Stimulated activated CD8-positive, alpha-beta memory T cell treated with anti-CD3 and anti-CD28 coated beads, Interleukin-2, amount 100 ng/mL, for 48 hours (primary cell): ENCODE data around the gene TOP2B.
A peak's percentile ranks its signal among the peaks of the same experiment; 100 is the strongest.

ENCODE experiments used
- DNase-seq, 2 donors: peaks; one replicate each; pipeline ENCODE4 v3.0.0-alpha.2; 2020; ENCODE audit warnings: low read depth in 2 of 2

TOP2B gene

DNA sequence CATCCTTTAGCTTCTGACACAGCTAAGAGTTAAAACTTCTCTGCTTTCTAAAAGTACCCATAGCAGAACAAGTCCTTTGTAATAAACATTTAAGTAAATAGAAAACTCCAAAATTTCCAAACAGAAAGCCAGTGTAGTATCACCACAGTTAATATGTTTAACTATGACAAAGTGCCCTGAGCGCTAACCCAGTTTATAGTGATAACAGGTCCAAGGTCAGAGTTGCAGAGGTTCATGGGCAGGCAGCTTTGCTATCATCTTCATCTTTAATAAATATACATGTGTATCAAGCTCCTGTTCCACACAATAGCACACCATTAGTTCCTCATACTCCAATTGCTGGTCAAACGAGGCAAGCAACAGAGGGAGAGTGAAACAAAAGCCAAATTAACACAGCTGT lies 12.4 kb upstream of the TOP2B start:
- no peak for DNase-seq

DNA sequence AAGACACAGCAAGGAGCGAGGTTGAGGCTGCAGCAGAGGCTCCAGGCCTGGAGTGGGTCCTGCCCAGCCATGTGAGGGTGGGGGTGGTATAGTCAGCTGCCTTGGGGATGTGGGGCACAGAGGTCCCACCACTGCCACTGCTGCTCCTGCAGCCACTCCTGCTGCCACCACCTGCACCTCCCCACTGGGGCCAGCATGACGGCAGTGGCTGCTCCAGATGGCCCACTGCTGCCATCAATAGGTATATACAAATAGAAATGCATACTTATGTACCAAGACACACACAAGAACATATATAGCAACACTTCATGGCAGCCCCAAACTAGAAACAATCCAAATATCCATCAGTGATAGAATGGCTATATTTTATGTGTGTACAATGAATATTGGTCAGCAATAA lies 10.0 kb upstream of the TOP2B start:
- DNase-seq = no peak

DNA sequence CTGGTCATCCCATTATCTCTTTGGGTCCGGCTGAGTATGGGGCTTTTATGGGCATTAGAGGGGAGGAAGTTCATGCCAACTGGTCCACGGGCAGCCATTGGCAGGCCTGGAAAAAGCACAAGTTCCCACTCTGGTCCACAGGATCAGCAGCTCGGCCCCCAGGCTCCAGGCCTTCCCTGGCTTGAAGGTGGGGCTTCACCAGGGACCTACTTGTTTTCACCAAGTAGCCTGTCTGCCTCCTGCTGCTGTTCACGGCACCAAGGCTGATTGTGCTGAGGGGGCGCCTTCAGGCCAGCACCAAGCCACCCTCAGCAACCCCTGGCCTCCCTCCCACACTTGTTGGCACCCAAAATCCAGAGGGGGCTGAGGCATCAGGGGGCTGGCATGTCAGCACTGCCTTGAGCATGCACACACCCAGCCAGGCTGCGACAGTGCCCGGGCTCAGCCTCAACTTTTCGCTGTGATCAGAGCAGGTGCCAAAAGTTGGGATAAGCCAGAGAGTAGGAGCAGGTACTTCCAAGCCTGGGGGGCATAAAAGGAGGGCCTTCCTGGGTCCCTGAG lies 9.1 kb upstream of the TOP2B start:
- DNase-seq = no peak

DNA sequence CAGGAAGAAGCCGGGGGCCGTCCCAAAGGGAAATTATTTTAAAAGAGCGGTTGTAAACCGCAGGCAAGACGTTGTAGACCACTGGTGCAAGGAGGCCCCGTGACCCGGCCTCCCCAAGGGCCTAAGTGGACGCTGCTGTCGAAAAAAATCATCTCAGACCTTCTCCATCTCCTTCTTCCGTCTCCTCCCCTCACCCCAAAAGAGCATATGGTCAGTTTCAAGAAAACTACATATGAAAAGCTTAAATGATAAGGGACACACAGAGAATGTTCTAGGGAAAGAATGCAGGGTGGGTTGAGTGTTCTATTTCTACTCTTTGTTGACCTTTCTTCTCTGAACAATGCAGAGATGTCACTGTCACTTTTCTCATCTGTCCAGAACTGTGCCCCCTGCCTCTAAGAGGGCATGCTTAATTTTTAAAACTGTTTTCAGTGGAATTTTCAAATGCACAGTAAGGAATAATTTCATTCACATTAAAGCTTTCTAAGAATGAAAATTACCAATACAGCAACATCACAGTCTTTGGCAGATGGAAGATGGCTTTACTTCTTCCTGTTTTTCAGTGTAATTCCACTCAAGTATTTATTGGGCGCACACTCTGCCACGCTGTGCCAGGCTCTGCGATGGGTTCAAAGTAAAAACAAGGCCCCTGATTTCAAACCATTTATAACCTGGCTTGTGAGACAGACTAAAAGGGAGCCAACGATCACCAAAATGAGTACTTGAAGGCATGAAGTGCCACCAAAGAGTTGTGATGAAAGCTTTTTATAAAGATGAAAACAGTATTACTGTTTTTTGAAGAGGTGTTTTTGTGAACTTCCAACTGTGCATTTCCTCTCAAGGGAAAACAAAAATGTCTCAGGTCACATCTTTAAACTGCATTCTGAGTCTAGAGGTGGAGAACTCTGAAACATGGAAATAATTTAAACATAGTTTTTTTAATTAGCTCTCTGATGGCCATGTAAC lies 891 bp upstream of the TOP2B start:
- DNase-seq = peak in 1 of 2 donors; percentile 19

DNA sequence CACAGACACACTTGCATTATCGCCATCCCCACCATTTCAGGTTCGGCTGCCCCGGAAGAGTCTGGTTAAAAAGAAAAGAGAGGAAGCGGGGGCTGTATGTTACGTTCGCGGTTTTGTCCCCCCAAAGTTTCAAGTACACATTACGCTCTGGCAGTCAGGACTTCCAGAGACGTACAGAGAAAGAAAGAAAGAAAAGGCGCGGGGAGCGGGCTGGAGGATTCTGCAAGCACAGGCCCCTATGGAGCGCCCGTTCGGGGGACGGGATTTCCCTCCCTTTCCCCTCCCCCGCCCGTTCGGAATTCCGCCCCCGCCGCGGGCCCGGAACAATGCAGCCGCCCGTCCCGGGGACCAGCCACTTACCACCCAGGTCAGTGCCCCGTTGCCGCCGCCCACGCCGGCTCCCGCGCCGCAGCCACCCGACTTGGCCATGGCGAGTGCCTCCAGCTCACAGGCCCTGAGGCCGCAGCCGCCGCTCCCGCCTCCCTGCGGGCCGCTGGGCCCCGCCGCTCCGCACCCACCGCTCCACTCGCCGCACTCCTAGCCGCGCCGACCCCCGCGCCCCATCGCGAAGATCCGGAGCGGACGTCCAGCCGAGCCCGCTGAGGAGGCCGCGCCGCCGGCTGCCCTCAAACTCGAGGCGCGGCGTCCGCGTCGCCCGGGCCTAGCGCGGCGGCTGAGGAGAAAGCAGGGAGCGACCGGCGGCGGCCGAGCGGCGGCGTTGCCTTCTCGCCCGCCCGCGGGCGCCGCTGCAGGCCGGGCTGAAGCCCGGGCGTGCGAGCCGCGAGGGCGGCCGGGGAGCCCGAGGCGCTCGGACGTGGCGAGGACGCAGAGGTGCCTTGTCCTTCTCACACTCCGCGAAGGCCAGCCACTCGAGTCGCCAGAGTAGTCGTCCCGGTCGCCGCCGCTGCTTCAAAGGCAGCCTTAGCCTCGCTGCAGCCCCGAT lies 567 bp downstream of the TOP2B start:
- DNase-seq = peak; percentile 57 to 65

DNA sequence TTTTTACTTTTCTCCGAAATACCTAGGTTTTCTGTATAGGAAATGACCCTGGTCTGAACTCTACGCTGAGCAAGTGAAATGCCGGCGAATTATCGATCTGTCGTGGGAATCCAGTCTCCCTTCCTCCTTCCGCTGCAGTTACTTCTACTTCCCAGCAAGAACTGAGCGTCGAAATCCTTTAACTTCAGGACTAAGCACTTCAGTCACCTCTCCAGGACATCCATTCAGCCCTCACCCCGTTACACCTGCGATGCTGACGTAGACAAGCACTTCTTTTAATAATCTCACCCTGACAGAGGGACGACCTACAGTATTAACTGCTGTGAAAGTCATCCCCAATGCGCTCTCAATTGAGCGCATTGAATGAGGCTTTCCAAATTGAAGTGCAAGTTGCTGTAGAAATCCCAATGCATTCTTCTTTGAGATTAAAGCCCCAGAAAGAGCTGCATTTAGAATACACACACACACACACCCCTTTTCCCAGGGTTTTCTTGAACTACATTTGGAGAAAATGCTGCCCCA lies 1.3 kb downstream of the TOP2B start:
- peak in 1 of 2 donors; percentile 4 for DNase-seq

DNA sequence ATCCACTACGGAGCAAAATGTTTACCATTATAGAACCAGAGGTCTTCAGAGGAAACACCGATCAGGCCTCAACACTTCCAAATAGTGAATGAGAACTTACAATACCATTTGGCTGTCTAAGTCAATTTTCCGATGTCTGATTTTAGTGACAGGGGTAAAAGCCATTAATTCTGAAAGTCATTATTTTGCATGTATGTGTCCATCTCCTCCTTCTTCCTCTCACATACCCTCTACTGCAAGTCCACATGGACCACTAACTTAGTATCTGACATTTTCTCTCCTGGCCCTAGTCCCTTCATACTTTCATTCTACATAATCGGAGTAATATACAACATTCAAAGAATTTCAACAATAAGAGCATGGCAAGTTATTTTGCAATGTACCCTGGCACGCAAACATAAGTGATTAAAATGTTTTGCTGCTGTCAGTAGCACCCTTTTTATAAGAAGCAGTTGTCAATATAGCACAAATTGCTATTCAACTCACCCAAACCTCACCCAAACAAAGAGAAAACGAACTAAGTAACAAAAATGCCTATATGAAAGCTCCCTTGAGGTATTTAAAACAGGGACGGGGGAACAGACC lies 1.9 kb downstream of the TOP2B start:
- no peak for DNase-seq

DNA sequence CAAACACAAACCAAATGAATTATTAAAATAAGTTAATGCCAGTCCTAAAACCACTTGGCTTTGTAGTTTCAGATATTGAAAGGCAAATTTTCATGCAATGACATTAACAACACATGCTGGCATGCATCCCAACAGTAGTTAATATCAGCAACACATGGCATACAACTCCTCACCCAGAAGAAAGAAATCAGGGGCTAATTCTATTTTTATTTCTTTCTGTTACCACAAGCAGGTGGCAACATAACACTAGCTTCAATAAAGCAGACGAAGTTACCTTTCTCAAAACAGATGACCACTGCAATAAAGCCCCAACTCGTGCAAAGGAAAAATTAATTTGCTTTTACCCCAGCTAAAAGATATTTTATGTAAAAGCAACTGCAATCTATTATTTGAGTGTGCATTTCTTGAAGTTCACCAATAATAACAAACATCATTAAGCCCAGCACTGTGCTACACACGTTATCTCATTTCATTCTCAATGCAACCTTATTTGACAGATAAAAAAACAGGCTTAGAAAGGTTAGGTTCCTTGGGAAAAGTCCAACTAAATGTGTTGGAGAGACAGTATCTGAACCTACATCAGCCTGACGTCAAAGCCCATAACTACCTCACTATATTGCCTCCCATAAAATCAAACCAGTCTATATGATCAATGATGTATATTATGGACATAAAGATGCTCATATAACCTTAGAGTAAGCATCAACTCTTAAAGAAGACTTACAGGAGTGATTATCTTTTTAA lies 2.8 kb downstream of the TOP2B start:
- DNase-seq = no peak

DNA sequence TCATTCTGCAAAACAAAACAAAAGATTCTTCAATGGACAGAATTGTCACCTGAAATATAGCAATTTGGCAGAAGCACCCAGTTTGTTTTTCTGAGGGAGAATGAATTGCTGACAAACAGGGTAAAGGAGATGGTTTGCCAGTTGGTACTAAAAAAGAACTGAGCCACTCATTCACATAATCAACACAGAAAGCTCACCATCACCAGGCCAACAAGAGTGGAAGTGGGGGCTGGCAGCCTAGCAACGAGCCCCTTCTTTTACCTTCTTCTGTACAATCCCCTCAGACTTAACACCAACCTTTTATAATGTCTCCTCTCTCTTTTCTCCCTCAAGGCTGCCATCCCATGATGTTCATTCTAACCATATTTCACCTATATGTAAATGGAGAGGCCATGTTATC lies 5.9 kb downstream of the TOP2B start:
- no peak for DNase-seq

DNA sequence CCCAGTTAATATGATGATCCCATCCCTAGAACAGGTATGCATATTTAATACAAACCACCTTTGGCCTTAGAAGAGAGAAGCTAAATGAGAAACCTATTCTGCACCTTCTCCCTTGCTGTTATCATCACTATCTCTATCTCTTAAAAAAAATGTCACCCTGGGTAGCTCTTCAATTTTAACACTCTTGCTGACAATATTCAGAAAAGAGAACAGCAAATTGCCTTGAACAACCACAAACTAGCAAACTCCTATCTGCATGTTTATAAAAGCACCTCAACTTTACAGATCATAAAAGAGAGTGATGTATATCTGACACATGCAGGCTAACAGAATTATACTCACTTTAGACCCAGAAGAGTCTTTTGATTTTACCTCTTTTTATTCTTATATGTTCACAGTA lies 7.4 kb downstream of the TOP2B start:
- no peak for DNase-seq

DNA sequence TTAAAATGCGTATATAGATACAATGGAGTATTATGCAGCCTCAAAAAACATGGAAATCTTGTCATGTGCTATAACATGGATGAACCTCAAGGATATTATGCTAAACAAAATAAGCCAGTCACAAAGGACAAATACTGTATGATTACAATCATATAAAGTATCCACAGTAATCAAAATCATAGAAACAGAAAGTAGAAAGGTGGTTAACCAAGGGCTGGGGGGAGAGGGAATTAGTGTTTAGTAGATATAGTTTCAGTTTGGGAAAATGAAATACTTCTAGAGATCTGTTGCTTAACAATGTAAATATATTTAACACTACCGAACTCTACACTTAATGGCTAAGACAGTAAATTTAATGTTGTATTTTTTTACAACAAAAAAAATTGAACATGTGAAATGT lies 9.0 kb downstream of the TOP2B start:
- DNase-seq = no peak

DNA sequence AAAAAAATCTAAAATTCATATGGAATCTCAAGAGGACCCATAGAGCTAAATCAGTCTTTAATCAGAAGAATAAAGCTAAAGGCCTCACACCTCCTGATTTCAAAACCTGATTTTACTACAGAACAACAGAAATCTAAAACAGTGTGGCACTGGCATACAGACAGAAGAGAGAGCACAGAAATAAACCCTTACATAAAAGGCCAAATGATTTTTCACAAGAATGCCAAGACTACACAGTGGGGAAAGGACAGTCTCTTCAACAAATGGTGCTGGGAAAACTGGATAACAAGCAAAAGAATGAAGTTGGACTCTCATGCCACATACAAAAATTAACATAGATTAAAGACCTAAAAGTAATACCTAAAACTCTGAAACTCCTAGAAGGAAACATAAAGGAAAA lies 10.1 kb downstream of the TOP2B start:
- DNase-seq = no peak

DNA sequence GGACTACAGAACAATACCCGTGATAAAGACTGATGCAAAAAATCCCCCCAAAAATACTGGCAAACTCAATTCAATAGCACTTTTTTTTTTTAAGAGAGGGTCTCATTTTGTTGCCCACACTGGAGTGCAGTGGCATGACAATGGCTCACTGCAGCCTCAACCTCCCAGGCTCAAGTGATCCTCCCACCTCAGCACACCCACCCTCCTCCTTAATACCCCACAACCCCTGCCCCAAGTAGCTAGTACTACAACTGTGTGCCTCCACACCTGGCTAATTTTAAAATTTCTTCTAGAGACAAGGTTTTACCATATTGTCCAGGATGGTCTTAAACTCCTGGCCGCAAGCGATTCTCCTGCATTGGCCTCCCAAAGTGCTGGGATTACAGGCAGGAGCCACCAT lies 11.4 kb downstream of the TOP2B start:
- DNase-seq = no peak

DNA sequence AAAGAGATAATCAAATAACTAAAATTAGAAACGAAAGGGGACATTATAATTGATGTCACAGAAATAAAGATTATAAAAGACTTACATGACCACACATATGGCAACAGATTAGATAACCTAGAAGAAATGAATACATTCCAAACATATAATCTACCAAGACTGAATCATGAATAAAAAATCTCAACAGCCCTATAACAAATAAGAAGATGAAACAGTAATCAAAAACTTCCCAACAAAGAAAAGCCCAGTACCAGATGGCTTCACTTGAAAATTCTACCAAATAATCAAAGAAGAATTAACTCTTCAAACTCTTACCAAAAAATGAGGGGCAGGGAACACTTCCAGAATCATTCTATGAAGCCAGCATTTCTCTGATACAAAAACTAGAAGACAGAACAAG lies 11.8 kb downstream of the TOP2B start:
- DNase-seq = no peak

DNA sequence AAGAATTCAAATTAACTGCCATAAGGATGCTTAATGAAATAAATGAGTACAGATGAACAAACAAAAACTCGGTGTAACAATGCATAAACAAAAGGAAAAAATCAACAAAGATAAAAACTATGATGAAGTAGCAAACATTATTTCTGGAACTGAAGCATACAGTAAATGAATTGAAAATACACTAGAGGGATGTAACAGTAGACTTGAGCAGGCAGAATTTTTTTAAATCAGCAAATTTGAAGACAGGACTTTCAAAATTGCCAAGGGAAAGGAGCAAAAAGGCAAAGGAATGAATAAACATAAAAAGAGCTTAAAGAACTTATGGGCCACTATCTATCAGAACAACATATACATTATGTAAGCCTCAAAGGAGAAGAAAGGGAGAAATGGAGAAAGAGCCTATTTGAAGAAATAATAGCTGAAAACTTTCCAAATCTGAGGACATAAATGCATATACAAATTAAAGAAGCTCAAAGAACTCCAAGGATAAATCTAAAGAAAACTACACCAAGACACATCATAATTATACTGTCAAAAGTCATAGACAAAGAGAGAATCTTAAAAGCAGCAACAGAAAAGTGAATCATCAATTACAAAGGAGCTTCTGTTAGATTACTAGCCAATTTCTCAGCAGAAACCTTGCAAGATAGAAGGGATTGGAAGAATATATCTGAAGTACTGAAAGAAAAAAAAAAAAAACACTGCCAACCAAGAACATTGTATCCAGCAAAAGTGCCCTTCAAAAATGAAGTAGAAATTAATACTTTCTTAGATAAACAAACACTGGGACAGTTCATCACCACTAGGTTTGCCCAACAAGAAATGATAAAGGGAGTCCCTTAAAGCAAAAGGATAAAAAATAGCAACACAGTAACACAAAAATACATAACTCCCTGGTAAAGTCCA lies 15.5 kb downstream of the TOP2B start:
- DNase-seq = no peak

DNA sequence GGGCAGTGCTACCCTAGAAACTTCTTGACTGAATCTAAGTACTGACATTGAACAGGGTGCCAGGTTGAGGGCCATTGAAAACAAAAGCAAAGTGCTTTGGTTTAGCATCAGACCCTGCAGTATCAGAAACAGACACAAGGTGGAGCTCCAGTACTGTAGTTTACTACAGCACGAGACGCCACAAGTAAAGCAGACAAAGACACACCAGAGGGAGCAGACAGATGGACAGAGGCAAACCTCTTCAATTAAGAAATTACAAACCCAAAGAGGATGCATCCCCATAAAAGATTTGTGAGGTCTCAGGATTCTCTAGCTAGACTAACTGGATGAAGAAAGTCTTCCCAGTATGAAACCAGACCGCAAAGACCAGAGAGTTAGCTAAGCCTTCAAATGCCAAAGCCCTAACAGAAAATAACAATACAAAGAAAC lies 16.6 kb downstream of the TOP2B start:
- peak; percentile 45 to 66 for DNase-seq

DNA sequence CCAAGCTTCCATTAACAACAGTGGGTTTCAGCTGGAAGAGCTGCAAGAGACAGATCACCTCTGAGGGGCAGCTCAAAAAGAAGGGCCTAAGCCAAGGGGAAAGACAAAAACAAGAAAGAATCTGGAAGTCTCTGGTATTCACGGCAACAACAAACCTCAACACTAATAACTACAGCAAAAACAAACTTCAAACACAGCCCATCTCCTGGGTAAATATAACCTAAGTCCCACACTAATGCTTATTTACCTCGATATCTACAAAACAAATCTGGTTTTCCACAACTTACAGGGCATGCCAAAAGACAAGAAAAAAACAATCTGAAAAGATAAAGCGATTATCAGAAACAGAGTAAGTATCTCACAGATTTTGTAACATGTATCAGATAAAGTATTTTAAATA lies 29.7 kb downstream of the TOP2B start:
- no peak for DNase-seq

DNA sequence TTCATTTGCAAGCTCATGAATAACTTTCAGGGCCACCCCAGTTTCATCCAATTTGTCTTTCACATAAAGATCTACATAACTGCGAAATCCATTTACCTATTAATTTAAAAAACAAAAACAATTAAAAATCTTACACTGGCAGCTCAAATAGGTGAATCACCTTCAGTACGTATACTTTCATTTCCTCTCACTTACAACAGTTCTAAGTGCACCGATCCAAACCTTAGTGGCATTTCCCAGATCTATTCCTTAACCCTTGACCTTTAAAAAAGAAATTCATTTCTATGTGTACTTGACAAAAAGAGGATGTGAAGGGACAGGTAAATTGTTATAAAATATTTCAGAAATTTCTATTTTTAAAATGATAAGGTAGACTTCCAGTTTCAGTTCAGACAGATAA lies 30.8 kb downstream of the TOP2B start:
- DNase-seq = no peak

DNA sequence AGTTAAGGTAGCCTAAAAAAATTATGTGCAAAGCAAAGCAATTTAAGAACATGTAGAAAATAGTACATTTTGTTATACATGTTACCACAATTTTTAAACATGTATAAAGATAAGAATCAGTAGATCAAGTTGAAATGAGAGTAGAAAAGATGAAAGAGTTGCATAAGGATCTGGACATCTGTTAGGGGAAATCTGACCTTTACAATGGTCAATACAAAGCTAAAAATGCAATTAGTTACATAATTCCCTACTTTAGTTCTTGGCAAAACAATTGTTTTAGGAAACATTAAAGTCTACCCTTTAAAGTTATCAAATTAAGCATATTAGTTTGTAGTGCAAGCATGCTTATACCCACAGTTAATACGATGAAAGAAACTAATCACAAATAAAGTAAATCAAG lies 32.7 kb downstream of the TOP2B start:
- DNase-seq = no peak

DNA sequence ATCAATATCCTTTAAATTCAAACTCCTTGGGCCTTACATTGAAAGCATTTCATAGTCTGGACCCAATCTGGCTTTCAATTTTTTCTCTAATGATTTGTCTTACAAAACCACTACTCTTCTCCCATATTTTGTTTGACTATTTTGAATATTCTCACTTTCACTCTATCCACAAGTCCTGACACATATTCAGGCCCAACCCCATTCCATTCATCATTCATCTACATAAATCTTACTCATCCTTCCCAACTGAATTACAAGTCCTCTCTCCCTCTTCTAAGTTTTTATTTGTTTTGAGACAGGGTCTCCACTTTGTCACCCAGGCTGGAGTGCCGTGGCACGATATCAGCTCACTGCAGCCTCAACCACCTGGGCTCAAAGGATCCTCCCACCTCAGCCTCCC lies 43.6 kb downstream of the TOP2B start:
- DNase-seq = no peak
